Esophagus (tissue), 2 donors: ENCODE measurements around the gene FAM149B1. TPM values are rescaled to one million over a fixed set of nuclear protein-coding genes. Genes with fewer than 3 reads are reported as not detected.
"Not testable (repeated sequence)": the region's sequence is repeated elsewhere in the genome, so short reads cannot be mapped to it uniquely, and the experiment has no call there.

Experiments used
- H3K27ac ChIP-seq, 2 donors: one replicate each; pipeline ENCODE4 v1.5.1; 2013; ENCODE audit warnings: low read depth in 2 of 2, mild to moderate bottlenecking in 2 of 2, inconsistent platforms in 1 of 2, low read length in 1 of 2, moderate library complexity in 1 of 2
- H3K27me3 ChIP-seq, 2 donors: one replicate each; pipeline ENCODE4 v1.6.1; 2013; ENCODE audit warnings: low read length in 2 of 2, control low read depth in 1 of 2, mild to moderate bottlenecking in 1 of 2; ENCODE audit not compliant: insufficient read depth in 2 of 2, control insufficient read depth in 1 of 2
- H3K36me3 ChIP-seq, 2 donors: one replicate each; pipeline ENCODE4 v1.6.1; 2013; ENCODE audit warnings: low read length in 1 of 2; ENCODE audit not compliant: control insufficient read depth in 2 of 2, insufficient read depth in 2 of 2
- H3K4me1 ChIP-seq, 2 donors: one replicate each; pipeline ENCODE4 v1.6.1; 2013; ENCODE audit warnings: low read length in 1 of 2; ENCODE audit not compliant: control insufficient read depth in 2 of 2, insufficient read depth in 2 of 2
- H3K4me3 ChIP-seq, 2 donors: one replicate each; pipeline ENCODE4 v1.5.1; 2013; ENCODE audit warnings: low read length in 2 of 2, mild to moderate bottlenecking in 2 of 2, low read depth in 1 of 2, moderate library complexity in 1 of 2
- H3K9me3 ChIP-seq, 2 donors: one replicate each; pipeline ENCODE4 v1.6.1; 2013; ENCODE audit warnings: mild to moderate bottlenecking in 2 of 2, low read depth in 1 of 2, low read length in 1 of 2, moderate library complexity in 1 of 2; ENCODE audit not compliant: control insufficient read depth in 2 of 2, insufficient read depth in 1 of 2
- WGBS, 2 donors: extraction: QIAGEN DNeasy Blood & Tissue Kit; methylation state at CpG; one replicate each; pipeline ENCODE4 v1.1.7; 2013; 5-methylcytosine and 5-hydroxymethylcytosine counted together
- polyA plus RNA-seq, 2 donors: library from polyadenylated mRNA; stranded (reverse); fragments of 200-250 nt; gene quantifications; one replicate each; pipeline ENCODE4 v1.2.3, GENCODE V29; 2013
- donor health status: healthy with polysubstance abuse.
- donor health status: Bipolar disorder and iron deficiency.

Gene FAM149B1
- polyA plus RNA-seq, 2 donors = 9.4 to 21.7 TPM

DNA sequence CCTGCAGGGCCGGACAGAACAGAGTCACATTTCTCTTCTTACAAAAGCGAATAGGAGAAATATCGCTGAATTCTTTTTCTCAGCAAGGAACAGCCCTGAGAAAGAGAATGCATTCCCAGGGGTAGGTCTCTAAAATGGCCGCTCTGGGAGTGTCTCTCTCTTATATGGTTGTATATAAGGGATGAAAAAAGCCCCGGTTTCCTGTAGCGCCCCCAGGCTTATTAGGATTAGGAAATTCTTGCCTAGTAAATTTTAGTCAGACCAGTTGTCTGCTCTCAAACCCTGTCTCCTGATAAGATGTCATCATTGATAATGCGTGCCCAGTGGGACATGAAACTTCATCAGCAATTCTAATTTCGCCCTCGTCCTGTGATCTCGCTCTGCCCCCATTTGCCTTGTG lies 90.7 kb downstream of the FAM149B1 start:
- H3K4me3 ChIP-seq = not testable (repeated sequence)
- WGBS, 2 donors = 93 to 97% methylated on average over 10 of the region's 10 CpGs

DNA sequence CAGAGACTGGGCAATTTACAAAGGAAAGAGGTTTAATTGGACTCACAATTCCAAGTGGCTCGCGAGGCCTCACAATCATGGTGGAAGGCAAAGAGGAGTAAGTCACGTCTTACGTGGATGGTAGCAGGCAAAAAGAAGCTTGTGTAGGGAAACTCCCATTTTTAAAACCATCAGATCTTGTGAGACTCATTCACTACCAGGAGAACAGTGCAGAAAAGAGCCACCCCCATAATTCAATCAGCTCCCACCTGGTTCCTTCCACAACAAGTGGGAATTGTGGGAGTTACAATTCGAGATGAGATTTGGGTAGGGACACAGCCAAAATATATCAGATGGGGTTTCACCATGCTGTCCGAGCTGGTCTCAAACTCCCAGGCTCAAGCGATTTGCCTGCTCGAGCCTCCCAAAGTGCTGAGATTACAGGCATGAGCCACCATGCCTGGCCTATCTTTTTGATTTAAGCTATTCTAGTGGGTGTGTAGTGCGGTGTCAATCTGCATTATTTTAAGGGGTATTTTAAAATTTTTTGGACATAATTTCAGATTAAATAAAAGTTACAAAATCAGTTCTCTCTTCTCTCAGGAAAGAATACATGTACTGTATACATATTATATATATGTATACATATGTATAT lies 93.6 kb downstream of the FAM149B1 start:
- no peaks in the 10 kb centered on the region for H3K4me1 ChIP-seq
- H3K27me3 ChIP-seq = no peaks in the 10 kb centered on the region
- no peak overlapping the region for H3K27ac ChIP-seq
- H3K4me3 ChIP-seq = no peak overlapping the region
- H3K9me3 ChIP-seq = no peaks in the 10 kb centered on the region
- WGBS, 2 donors = 86 to 95% methylated on average over 9 of the region's 9 CpGs
- H3K36me3 ChIP-seq = no peaks in the 10 kb centered on the region

More for the DNA sequence above, 90.7 kb downstream of the FAM149B1 start:
- H3K36me3 ChIP-seq, H3K27me3 ChIP-seq, H3K9me3 ChIP-seq, H3K4me1 ChIP-seq, H3K27ac ChIP-seq: not testable (repeated sequence)

GRCh38 chr10:73262105-73262730 lies 94.3 kb downstream of the FAM149B1 start:
- Histone ChIP-seq H3K36me3 (no peaks in the 10 kb centered on the region), H3K4me1 (no peaks in the 10 kb centered on the region), H3K4me3 (no peak overlapping the region), H3K9me3 (no peaks in the 10 kb centered on the region), H3K27ac (no peak overlapping the region), H3K27me3 (no peaks in the 10 kb centered on the region)
- WGBS, 2 donors = 57 to 69% methylated on average over 4 of the region's 4 CpGs

DNA sequence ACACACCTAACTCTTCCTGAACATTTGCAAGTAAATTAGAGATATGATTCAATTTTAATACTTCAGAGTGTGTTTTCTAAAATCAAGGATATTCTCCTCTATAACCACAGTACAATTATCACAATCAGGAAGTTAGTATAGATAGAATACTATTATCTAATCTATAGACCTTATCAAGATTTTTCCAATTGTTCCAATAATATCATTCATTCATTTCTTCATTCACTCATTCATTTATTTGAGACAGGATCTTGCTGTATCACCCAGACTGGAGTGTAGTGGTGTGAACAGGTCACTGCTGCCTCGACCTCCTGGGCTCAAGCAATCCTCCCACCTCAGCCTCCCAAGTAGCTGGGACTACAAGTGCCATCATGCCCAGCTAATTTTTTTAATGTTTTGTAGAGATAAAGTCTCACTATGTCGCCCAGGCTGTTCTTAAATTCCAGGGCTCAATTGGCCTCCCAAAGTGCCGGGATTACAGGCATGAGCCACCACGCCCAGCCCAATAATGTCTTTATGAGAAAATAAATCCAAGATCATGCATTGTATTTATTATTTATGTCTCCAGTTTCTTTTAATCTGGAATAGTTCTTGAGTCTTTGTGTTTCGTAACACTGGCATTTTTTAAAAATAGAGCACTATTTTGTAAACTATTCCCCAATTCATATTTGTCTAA lies 95.1 kb downstream of the FAM149B1 start:
- H3K27me3 ChIP-seq = no peaks in the 10 kb centered on the region
- H3K4me3 ChIP-seq = no peak overlapping the region
- no peaks in the 10 kb centered on the region for H3K9me3 ChIP-seq
- no peaks in the 10 kb centered on the region for H3K36me3 ChIP-seq
- H3K27ac ChIP-seq = no peak overlapping the region
- no peaks in the 10 kb centered on the region for H3K4me1 ChIP-seq
- WGBS, 2 donors = 68 to 70% methylated on average over 5 of the region's 5 CpGs

DNA sequence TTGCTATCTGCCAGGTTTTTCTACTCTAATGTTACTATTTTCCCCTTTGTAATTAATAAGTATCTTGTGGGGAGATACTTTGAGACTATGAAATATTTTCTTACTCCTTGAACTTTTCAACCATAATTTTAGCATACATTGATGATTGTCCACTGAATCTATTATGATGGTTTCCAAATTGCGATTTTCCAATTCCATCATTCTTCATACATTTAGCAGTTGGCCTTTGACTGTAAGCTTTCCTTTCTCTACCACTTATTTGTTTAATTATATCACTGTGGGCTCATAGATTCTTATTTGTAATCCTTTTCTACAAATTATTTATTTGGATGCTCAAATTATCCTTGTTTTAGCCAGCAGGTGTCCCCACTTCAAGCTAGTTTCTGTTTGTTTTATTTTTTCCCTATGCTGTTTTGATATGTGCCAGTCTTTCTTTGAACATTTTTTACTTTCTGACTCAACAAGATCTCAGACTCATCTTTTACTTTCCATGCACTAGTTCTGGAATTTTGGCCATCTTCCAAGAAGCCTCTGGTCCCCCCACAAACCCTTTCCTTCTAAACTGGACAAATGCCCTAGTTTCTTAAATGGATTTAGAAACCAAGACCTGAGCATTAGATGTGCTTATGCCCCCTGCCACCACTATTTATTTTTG lies 95.9 kb downstream of the FAM149B1 start:
- WGBS, 2 donors = 47 to 48% methylated on average over 1 of the region's 1 CpG
- Histone ChIP-seq H3K4me3 (no peak overlapping the region), H3K27me3 (no peaks in the 10 kb centered on the region), H3K36me3 (no peaks in the 10 kb centered on the region), H3K4me1 (no peaks in the 10 kb centered on the region), H3K27ac (no peak overlapping the region), H3K9me3 (no peaks in the 10 kb centered on the region)

DNA sequence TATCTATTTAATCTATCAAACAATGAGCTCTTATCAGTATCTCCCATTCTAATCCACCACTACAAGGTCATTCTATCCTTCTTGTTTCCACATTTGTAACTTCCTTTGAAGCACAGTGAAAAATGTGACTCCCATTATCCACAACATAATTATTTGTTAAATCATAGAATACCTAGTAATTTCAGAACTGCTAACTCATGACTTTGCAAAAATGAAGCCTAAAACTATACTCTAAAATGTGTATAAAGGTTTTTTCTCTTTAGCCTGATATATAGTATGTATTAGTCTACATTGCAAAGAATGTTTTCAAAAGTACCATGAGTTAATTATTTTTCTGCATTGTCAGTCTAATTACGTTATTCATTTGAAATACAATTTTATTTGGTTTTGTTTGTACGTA lies 96.5 kb downstream of the FAM149B1 start:
- H3K36me3 ChIP-seq = no peaks in the 10 kb centered on the region
- no peaks in the 10 kb centered on the region for H3K4me1 ChIP-seq
- H3K27me3 ChIP-seq = no peaks in the 10 kb centered on the region
- 94 to 99% methylated on average over 2 of the region's 2 CpGs for WGBS, 2 donors
- no peak overlapping the region for H3K4me3 ChIP-seq
- H3K27ac ChIP-seq = no peak overlapping the region
- H3K9me3 ChIP-seq = no peaks in the 10 kb centered on the region

GRCh38 chr10:73281097-73281496 lies 113.2 kb downstream of the FAM149B1 start:
- WGBS, 2 donors = 77 to 95% methylated on average over 3 of the region's 3 CpGs
- Histone ChIP-seq H3K36me3 (no peaks in the 10 kb centered on the region), H3K4me3 (no peak overlapping the region), H3K27ac (no peak overlapping the region), H3K9me3 (no peaks in the 10 kb centered on the region), H3K4me1 (no peaks in the 10 kb centered on the region), H3K27me3 (no peaks in the 10 kb centered on the region)

- no peaks in the 10 kb centered on the region for H3K4me1 ChIP-seq
- H3K27ac ChIP-seq = no peak overlapping the region
- H3K4me3 ChIP-seq = no peak overlapping the region
- H3K36me3 ChIP-seq = no peaks in the 10 kb centered on the region
- H3K9me3 ChIP-seq = no peaks in the 10 kb centered on the region
- WGBS, 2 donors = 82 to 87% methylated on average over 1 of the region's 1 CpG
- no peaks in the 10 kb centered on the region for H3K27me3 ChIP-seq
Measured at GRCh38 chr10:73287441-73287840, 119.5 kb downstream of the FAM149B1 start.

DNA sequence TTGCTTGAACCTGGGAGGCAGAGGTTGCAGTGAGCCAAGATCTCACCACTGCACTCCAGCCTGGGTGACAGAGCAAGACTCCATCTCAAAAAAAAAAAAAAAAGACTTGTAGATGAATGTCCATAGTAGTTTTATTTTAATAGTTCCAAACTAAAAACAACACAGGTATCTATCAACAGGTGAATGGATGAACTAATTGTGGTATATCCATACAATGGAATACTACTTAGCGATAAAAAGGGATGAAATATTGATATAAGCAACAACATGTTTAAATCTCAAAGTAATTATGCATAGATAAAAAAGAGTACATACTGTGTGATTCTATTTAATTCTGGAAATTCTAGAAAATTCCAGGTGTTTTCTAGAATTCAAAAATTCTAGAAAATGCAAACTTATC lies 122.0 kb downstream of the FAM149B1 start:
- Histone ChIP-seq H3K4me1 (no peaks in the 10 kb centered on the region), H3K27ac (no peak overlapping the region), H3K36me3 (no peaks in the 10 kb centered on the region), H3K9me3 (no peaks in the 10 kb centered on the region), H3K4me3 (no peak overlapping the region), H3K27me3 (no peaks in the 10 kb centered on the region)
- 98 to 99% methylated on average over 1 of the region's 1 CpG for WGBS, 2 donors
